Measurements from ENCODE around the gene CYB561A3.

DNA sequence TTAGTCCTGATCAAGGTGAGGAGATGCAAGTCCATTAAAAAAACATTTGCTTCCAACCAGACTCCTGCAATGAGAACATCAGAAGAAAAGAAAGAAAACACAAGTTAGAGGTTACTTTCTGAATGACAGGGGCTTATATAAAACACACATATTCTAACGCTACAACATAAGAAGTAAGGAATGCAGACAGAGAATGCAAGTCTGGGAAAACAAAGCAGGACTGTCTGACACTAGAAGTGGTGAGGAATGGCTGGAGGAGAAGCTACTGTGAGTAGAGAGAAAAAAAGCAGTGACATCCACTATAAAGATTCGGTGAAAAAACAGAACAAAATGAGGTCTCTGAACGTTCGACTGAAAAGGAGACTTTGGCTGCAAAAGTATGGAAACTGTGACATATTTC, 43.0 kb upstream of the CYB561A3 start:
- TF ChIP-seq, protein P1, sequence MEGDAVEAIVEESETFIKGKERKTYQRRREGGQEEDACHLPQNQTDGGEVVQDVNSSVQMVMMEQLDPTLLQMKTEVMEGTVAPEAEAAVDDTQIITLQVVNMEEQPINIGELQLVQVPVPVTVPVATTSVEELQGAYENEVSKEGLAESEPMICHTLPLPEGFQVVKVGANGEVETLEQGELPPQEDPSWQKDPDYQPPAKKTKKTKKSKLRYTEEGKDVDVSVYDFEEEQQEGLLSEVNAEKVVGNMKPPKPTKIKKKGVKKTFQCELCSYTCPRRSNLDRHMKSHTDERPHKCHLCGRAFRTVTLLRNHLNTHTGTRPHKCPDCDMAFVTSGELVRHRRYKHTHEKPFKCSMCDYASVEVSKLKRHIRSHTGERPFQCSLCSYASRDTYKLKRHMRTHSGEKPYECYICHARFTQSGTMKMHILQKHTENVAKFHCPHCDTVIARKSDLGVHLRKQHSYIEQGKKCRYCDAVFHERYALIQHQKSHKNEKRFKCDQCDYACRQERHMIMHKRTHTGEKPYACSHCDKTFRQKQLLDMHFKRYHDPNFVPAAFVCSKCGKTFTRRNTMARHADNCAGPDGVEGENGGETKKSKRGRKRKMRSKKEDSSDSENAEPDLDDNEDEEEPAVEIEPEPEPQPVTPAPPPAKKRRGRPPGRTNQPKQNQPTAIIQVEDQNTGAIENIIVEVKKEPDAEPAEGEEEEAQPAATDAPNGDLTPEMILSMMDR (IDR thresholded peaks at IDR 0.05): no peak
- TF ChIP-seq SIN3A (IDR thresholded peaks at IDR 0.05; ENCODE audit: borderline replicate concordance, insufficient read depth, low read depth, low read length) (no peak), TCF7L2 (IDR thresholded peaks at IDR 0.05; ENCODE audit: low read depth, low read length) (no peak)
- TF ChIP-seq, protein P2, sequence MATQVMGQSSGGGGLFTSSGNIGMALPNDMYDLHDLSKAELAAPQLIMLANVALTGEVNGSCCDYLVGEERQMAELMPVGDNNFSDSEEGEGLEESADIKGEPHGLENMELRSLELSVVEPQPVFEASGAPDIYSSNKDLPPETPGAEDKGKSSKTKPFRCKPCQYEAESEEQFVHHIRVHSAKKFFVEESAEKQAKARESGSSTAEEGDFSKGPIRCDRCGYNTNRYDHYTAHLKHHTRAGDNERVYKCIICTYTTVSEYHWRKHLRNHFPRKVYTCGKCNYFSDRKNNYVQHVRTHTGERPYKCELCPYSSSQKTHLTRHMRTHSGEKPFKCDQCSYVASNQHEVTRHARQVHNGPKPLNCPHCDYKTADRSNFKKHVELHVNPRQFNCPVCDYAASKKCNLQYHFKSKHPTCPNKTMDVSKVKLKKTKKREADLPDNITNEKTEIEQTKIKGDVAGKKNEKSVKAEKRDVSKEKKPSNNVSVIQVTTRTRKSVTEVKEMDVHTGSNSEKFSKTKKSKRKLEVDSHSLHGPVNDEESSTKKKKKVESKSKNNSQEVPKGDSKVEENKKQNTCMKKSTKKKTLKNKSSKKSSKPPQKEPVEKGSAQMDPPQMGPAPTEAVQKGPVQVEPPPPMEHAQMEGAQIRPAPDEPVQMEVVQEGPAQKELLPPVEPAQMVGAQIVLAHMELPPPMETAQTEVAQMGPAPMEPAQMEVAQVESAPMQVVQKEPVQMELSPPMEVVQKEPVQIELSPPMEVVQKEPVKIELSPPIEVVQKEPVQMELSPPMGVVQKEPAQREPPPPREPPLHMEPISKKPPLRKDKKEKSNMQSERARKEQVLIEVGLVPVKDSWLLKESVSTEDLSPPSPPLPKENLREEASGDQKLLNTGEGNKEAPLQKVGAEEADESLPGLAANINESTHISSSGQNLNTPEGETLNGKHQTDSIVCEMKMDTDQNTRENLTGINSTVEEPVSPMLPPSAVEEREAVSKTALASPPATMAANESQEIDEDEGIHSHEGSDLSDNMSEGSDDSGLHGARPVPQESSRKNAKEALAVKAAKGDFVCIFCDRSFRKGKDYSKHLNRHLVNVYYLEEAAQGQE (IDR thresholded peaks at IDR 0.05; ENCODE audit: insufficient read depth in 1 of 2, low read depth in 2 of 2, low read length in 1 of 2): no peak
